ENCODE measurements around the gene LRRC55.
"Not testable (repeated sequence)": the region's sequence is repeated elsewhere in the genome, so short reads cannot be mapped to it uniquely, and the experiment has no call there.

Gene LRRC55

GRCh38 chr11:57161351-57161750 is 20.4 kb upstream of the LRRC55 start:
- ATAC-seq (no peak), DNase-seq (no peak)

GRCh38 chr11:57162179-57162898 is 19.4 kb upstream of the LRRC55 start:
- ATAC-seq (no peak), DNase-seq (no peak)

GRCh38 chr11:57163160-57163868 is 18.4 kb upstream of the LRRC55 start:
- no peak for DNase-seq
- ATAC-seq = no peak

GRCh38 chr11:57164317-57164716 is 17.4 kb upstream of the LRRC55 start:
- ATAC-seq = no peak
- no peak for DNase-seq

GRCh38 chr11:57167125-57167846 is 14.5 kb upstream of the LRRC55 start:
- no peak for DNase-seq
- no peak for ATAC-seq

GRCh38 chr11:57169732-57170313 is 11.9 kb upstream of the LRRC55 start:
- DNase-seq, ATAC-seq: not testable (repeated sequence)

GRCh38 chr11:57172031-57172430 is 9.7 kb upstream of the LRRC55 start:
- no peak for ATAC-seq
- no peak for DNase-seq

GRCh38 chr11:57174656-57175055 is 7.1 kb upstream of the LRRC55 start:
- ATAC-seq (no peak), DNase-seq (no peak)

GRCh38 chr11:57175478-57175877 is 6.3 kb upstream of the LRRC55 start:
- no peak for ATAC-seq
- no peak for DNase-seq

GRCh38 chr11:57178334-57178733 is 3.4 kb upstream of the LRRC55 start:
- ATAC-seq (no peak), DNase-seq (no peak)

GRCh38 chr11:57179681-57180080 is 2.1 kb upstream of the LRRC55 start:
- no peak for DNase-seq
- ATAC-seq = no peak

- DNase-seq (no peak), ATAC-seq (no peak)
Observed at GRCh38 chr11:57180081-57180561, 1.6 kb upstream of the LRRC55 start.

- ATAC-seq (no peak), DNase-seq (no peak)
Observed at GRCh38 chr11:57180964-57181363, 789 bp upstream of the LRRC55 start.

- DNase-seq (no peak), ATAC-seq (no peak)
Observed at GRCh38 chr11:57182896-57183295, 1.1 kb downstream of the LRRC55 start.

GRCh38 chr11:57190548-57190947 is 8.8 kb downstream of the LRRC55 start:
- ATAC-seq (no peak), DNase-seq (no peak)

- DNase-seq = no peak
Observed at GRCh38 chr11:57191311-57192219, 9.8 kb downstream of the LRRC55 start.

GRCh38 chr11:57192316-57192715 is 10.6 kb downstream of the LRRC55 start:
- no peak for DNase-seq

More at GRCh38 chr11:57191311-57192219, 9.8 kb downstream of the LRRC55 start:
- ATAC-seq = no peak

GRCh38 chr11:57196596-57196995 is 14.8 kb downstream of the LRRC55 start:
- ATAC-seq = no peak
- DNase-seq = no peak

More at GRCh38 chr11:57192316-57192715, 10.6 kb downstream of the LRRC55 start:
- no peak for ATAC-seq

- ATAC-seq (no peak), DNase-seq (no peak)
Observed at GRCh38 chr11:57197762-57198161, 16.0 kb downstream of the LRRC55 start.

- DNase-seq = no peak
Observed at GRCh38 chr11:57199330-57199729, 17.6 kb downstream of the LRRC55 start.

GRCh38 chr11:57200917-57201316 is 19.2 kb downstream of the LRRC55 start:
- no peak for ATAC-seq
- no peak for DNase-seq

More at GRCh38 chr11:57199330-57199729, 17.6 kb downstream of the LRRC55 start:
- no peak for ATAC-seq

All from stimulated activated naive CD8-positive, alpha-beta T cell treated with anti-CD3 and anti-CD28 coated beads, Interleukin-15, Interleukin-2, amounts not matched to agents 100 U/mL and 50 U/mL, for 24 hours (primary cell).